SK-N-SH (cell line): Measurements from ENCODE around the gene SIRPA. TPM values are rescaled to one million over a fixed set of nuclear protein-coding genes. Genes with fewer than 3 reads are reported as not detected.

ENCODE experiments used
- CTCF ChIA-PET: fragments of 300-600, 350-600 bp; formaldehyde crosslinking; extraction: SDS; loops from one replicate; lab custom pipeline; 2021; lab: Yijun Ruan, JAX
- POLR2A ChIA-PET: fragments of 350-600 bp; sonication (Branson Sonifier 250); formaldehyde crosslinking; extraction: SDS; loops from one replicate; lab custom pipeline; 2020; ENCODE audit warnings: antibody characterized with exemption, inconsistent platforms; lab: Yijun Ruan, JAX
- DNase-seq: peaks from one replicate; pipeline ENCODE4 v3.0.0; 2012
- H2AFZ ChIP-seq: fragments of 200-600 bp; sonication (generic); 2 replicates; pipeline ENCODE4 v1.8.1; 2016; ENCODE audit warnings: antibody characterized with exemption, mild to moderate bottlenecking, low read depth
- H3F3A ChIP-seq: fragments of 200-600 bp; sonication (generic); replicated peaks from 2 replicates; pipeline ENCODE3; 2016; ENCODE audit warnings: antibody characterized with exemption, mild to moderate bottlenecking; ENCODE audit not compliant: insufficient read depth
- H3K27ac ChIP-seq, 2 experiments: fragments of 200-500 bp in 1 of 2; fragments of 200-600 bp in 1 of 2; sonication (Bioruptor generic) in 1 of 2; sonication (generic), shearing (Covaris generic) in 1 of 2; 2 replicates each; pipeline versions ENCODE4 v1.5.1 to v1.6.1; 2014 to 2016; ENCODE audit warnings: low read depth in 2 of 2, inconsistent platforms in 1 of 2, low read length in 1 of 2, mild to moderate bottlenecking in 1 of 2, mixed read lengths in 1 of 2
- H3K27me3 ChIP-seq: fragments of 200-600 bp; sonication (generic), shearing (Covaris generic); 2 replicates; pipeline ENCODE4 v1.6.1; 2016; ENCODE audit warnings: mixed run types; ENCODE audit not compliant: insufficient read depth
- H3K36me3 ChIP-seq, 2 experiments: fragments of 200-500 bp in 1 of 2; fragments of 200-600 bp in 1 of 2; sonication (Bioruptor generic) in 1 of 2; sonication (generic) in 1 of 2; replicated peaks in 1 of 2; 2 replicates each; pipeline versions ENCODE3 to v1.5.1; 2014 to 2016; ENCODE audit warnings: low read length in 1 of 2, mild to moderate bottlenecking in 1 of 2; ENCODE audit not compliant: insufficient read depth in 2 of 2, control insufficient read depth in 1 of 2
- H3K4me1 ChIP-seq, 2 experiments: fragments of 200-500 bp in 1 of 2; fragments of 200-600 bp in 1 of 2; sonication (Bioruptor generic) in 1 of 2; sonication (generic), shearing (Covaris generic) in 1 of 2; 2 replicates each; pipeline versions ENCODE4 v1.5.1 to v1.6.1; 2014 to 2016; ENCODE audit warnings: low read depth in 1 of 2, low read length in 1 of 2, mixed run types in 1 of 2; ENCODE audit not compliant: insufficient read depth in 2 of 2, control insufficient read depth in 1 of 2
- H3K4me2 ChIP-seq: fragments of 200-600 bp; sonication (generic), shearing (Covaris generic); 2 replicates; pipeline ENCODE4 v1.6.1; 2017; ENCODE audit warnings: mixed run types
- H3K4me3 ChIP-seq, 2 experiments: fragments of 200-500 bp in 1 of 2; fragments of 200-600 bp in 1 of 2; sonication (Bioruptor generic) in 1 of 2; sonication (generic), shearing (Covaris generic) in 1 of 2; 2 replicates each; pipeline versions ENCODE4 v1.5.1 to v1.8.1; 2014 to 2016; ENCODE audit warnings: low read depth in 2 of 2, inconsistent platforms in 1 of 2, low read length in 1 of 2, mild to moderate bottlenecking in 1 of 2, mixed read lengths in 1 of 2, moderate library complexity in 1 of 2
- H3K79me2 ChIP-seq: fragments of 200-600 bp; sonication (generic); 2 replicates; pipeline ENCODE4 v1.8.1; 2017; ENCODE audit warnings: mild to moderate bottlenecking; ENCODE audit not compliant: insufficient read depth
- H3K9ac ChIP-seq: fragments of 200-600 bp; sonication (generic); 2 replicates; pipeline ENCODE4 v1.6.1; 2017; ENCODE audit warnings: mixed run types
- H3K9me2 ChIP-seq: fragments of 200-600 bp; sonication (generic); 2 replicates; pipeline ENCODE4 v1.6.1; 2017; ENCODE audit warnings: mixed run types
- H3K9me3 ChIP-seq: fragments of 200-600 bp; sonication (generic); 2 replicates; pipeline ENCODE4 v1.6.1; 2017; ENCODE audit warnings: mixed run types, mild to moderate bottlenecking, moderate library complexity
- H4K20me1 ChIP-seq: fragments of 200-600 bp; sonication (generic); 2 replicates; pipeline ENCODE4 v1.6.1; 2017; ENCODE audit warnings: mild to moderate bottlenecking, mixed run types; ENCODE audit not compliant: insufficient read depth
- CHD2 ChIP-seq: fragments of 150-350 bp; IDR thresholded peaks from 2 replicates; pipeline ENCODE4 v1.6.1; 2018; ENCODE audit warnings: low read length; ENCODE audit not compliant: partially characterized antibody
- CTCF ChIP-seq: fragments of 200-600 bp; sonication (generic); IDR thresholded peaks from 2 replicates; pipeline ENCODE4 v1.6.1; 2017; ENCODE audit warnings: antibody characterized with exemption, mild to moderate bottlenecking, moderate library complexity
- EZH2phosphoT487 ChIP-seq: fragments of 200-600 bp; sonication (generic); IDR thresholded peaks from 2 replicates; pipeline ENCODE4 v1.6.1; 2017; ENCODE audit warnings: low read depth, mixed run types, mild to moderate bottlenecking, antibody characterized with exemption, moderate library complexity, borderline replicate concordance
- FOXJ3 ChIP-seq: sonication (generic); formaldehyde crosslinking; IDR thresholded peaks from 2 replicates; pipeline ENCODE4 v1.5.1; 2020; ENCODE audit warnings: mild to moderate bottlenecking, missing genetic modification reagents
- FOXM1 ChIP-seq: IDR thresholded peaks from 2 replicates; pipeline ENCODE4 v1.4.0; 2012; ENCODE audit warnings: low read depth, mild to moderate bottlenecking
- GABPA ChIP-seq: IDR thresholded peaks from 2 replicates; pipeline ENCODE4 v1.4.0; 2012; ENCODE audit warnings: low read depth, mild to moderate bottlenecking
- NFIC ChIP-seq: IDR thresholded peaks from 2 replicates; pipeline ENCODE4 v1.4.0; 2012; ENCODE audit warnings: borderline replicate concordance
- NRF1 ChIP-seq: IDR thresholded peaks from 2 replicates; pipeline ENCODE4 v1.6.1; 2012; ENCODE audit warnings: low read depth, mild to moderate bottlenecking, low read length
- PBX3 ChIP-seq: IDR thresholded peaks from 2 replicates; pipeline ENCODE4; 2012
- RCOR1 ChIP-seq: fragments of 150-350 bp; IDR thresholded peaks from 2 replicates; pipeline ENCODE4 v1.6.1; 2017; ENCODE audit warnings: antibody characterized with exemption, low read length
- REST ChIP-seq: IDR thresholded peaks from 2 replicates; pipeline ENCODE4 v1.6.1; 2012; ENCODE audit warnings: mild to moderate bottlenecking, low read depth, low read length, moderate library complexity
- RFX5 ChIP-seq: IDR thresholded peaks from 2 replicates; pipeline ENCODE4 v1.6.1; 2012; ENCODE audit warnings: mild to moderate bottlenecking, improper control_type of control experiment, low read length
- TAF1 ChIP-seq: IDR thresholded peaks from 2 replicates; pipeline ENCODE4 v1.6.1; 2012; ENCODE audit warnings: low read depth, mild to moderate bottlenecking, low read length, moderate library complexity, borderline replicate concordance
- USF1 ChIP-seq: IDR thresholded peaks from 2 replicates; pipeline ENCODE4 v1.4.0; 2012; ENCODE audit warnings: low read depth, borderline replicate concordance
- YY1 ChIP-seq: IDR thresholded peaks from 2 replicates; pipeline ENCODE4 v1.4.0; 2012; ENCODE audit warnings: low read depth, mild to moderate bottlenecking
- WGBS: methylation state at CpG from one replicate; pipeline ENCODE4 v1.1.6; 2017; ENCODE audit warnings: low lambda C conversion rate; 5-methylcytosine and 5-hydroxymethylcytosine counted together
- polyA plus RNA-seq, 3 experiments: library from polyadenylated mRNA; depleted of rRNA; stranded (reverse); fragments of >200 nt; gene quantifications; 2 replicates each; pipeline ENCODE4 v1.2.3, GENCODE V29; 2012

SIRPA gene
- polyA plus RNA-seq, 1 of the 3 experiments (the other 2 are of a cell fraction), result 9.1 TPM

GRCh38 chr20:1855690-1856089 is 39.5 kb upstream of the SIRPA start (continued):
- TF ChIP-seq NRF1, result no peak
- no peak for TF ChIP-seq TAF1

GRCh38 chr20:1856424-1856823 is 38.8 kb upstream of the SIRPA start:
- H2AFZ ChIP-seq, result no peak overlapping the region
- H3K27me3 ChIP-seq, result no peaks in the 10 kb centered on the region
- H3K79me2 ChIP-seq, result no peaks in the 10 kb centered on the region
- no peak overlapping the region for H3K4me2 ChIP-seq
- H3K36me3 ChIP-seq, result no peaks in the 10 kb centered on the region
- no peaks in the 10 kb centered on the region for H3K9me2 ChIP-seq
- CTCF ChIA-PET, result interaction anchor here (1.4 kb wide), 1 partner anchor 10 kb away, joined by 3 read pairs; no protein-coding TSS in a partner anchor
- no peak for DNase-seq
- WGBS, result 89% methylated on average over 1 of the region's 1 CpG
- peaks cover 6 to 7% of the 10 kb centered on the region in 2 experiments; a peak in 2 of 4 replicates for H3K4me1 ChIP-seq
- H4K20me1 ChIP-seq, result no peaks in the 10 kb centered on the region
- POLR2A ChIA-PET, result no interaction called here
- TF ChIP-seq USF1 (no peak), FOXJ3 (no peak), YY1 (no peak), PBX3 (no peak), CHD2 (no peak), EZH2phosphoT487 (no peak), REST (no peak), CTCF (no peak), NFIC (no peak), FOXM1 (no peak), GABPA (no peak), RCOR1 (no peak), RFX5 (no peak)
- H3K27ac ChIP-seq, result no peak overlapping the region
- H3K4me3 ChIP-seq, result no peak overlapping the region
- no peaks in the 10 kb centered on the region for H3K9me3 ChIP-seq
- H3F3A ChIP-seq, result no peaks in the 10 kb centered on the region
- no peak overlapping the region for H3K9ac ChIP-seq
